Natural killer cell treated with Interleukin-12 subunit alpha and Interleukin-12 subunit beta and Interleukin-15 and Interleukin-18, amount 100 ng/mL, for 72 hours (primary cell): ENCODE results near the gene CRAMP1. TPM values are rescaled to one million over a fixed set of nuclear protein-coding genes. Genes with fewer than 3 reads are reported as not detected.

ENCODE experiments used
- ATAC-seq, 2 donors: fragments of 150-1000 bp; cut with Tn5 transposase in 1 of 2; sonication (Bioruptor Pico), chemical (Tn5 transposase) in 1 of 2; 2 replicates each; pipeline ENCODE4 v1.10.0; 2021
- DNase-seq: peaks from one replicate; pipeline ENCODE4 v3.0.0; 2022; ENCODE audit warnings: low spot score
- H3K27ac Mint-ChIP-seq, 2 donors: 1 replicate in 1 of 2; 2 replicates in 1 of 2; pipeline ENCODE4 v1.8.0; 2022; ENCODE audit warnings: mixed read lengths in 2 of 2, mild to moderate bottlenecking in 1 of 2, moderate library complexity in 1 of 2
- H3K27me3 Mint-ChIP-seq, 2 donors: 1 replicate in 1 of 2; 2 replicates in 1 of 2; pipeline ENCODE4 v1.8.0; 2022; ENCODE audit warnings: mixed read lengths in 2 of 2
- H3K36me3 Mint-ChIP-seq: one replicate; pipeline ENCODE4 v1.8.0; 2022; ENCODE audit warnings: mixed read lengths
- H3K4me1 Mint-ChIP-seq, 2 donors: 1 replicate in 1 of 2; 2 replicates in 1 of 2; pipeline ENCODE4 v1.8.0; 2022; ENCODE audit warnings: low read depth in 2 of 2, mixed read lengths in 2 of 2, mild to moderate bottlenecking in 1 of 2
- H3K4me3 Mint-ChIP-seq: one replicate; pipeline ENCODE4 v1.8.0; 2022; ENCODE audit warnings: mixed read lengths
- H3K9me3 Mint-ChIP-seq: 2 replicates; pipeline ENCODE4 v1.8.0; 2022; ENCODE audit warnings: mixed read lengths
- total RNA-seq, 2 donors: library from RNA; stranded (reverse); gene quantifications; one replicate each; pipeline ENCODE4 v1.2.3, GENCODE V29; 2022

Gene CRAMP1
- total RNA-seq, 2 donors from 2014 or later, result 33.3 to 35.3 TPM

GRCh38 chr16:1610899-1611632 is 1.1 kb upstream of the CRAMP1 start:
- ATAC-seq, result no peak
- H3K36me3 Mint-ChIP-seq, result peaks cover 7% of the 10 kb centered on the region
- no peaks in the 10 kb centered on the region for H3K9me3 Mint-ChIP-seq
- peak overlapping the region; percentile 89 to 95 for H3K27ac Mint-ChIP-seq
- DNase-seq, result no peak
- H3K4me1 Mint-ChIP-seq, result peaks cover 23 to 28% of the 10 kb centered on the region in 2 donors
- H3K4me3 Mint-ChIP-seq, result peak overlapping the region; percentile 81
- H3K27me3 Mint-ChIP-seq, result no peaks in the 10 kb centered on the region

DNA sequence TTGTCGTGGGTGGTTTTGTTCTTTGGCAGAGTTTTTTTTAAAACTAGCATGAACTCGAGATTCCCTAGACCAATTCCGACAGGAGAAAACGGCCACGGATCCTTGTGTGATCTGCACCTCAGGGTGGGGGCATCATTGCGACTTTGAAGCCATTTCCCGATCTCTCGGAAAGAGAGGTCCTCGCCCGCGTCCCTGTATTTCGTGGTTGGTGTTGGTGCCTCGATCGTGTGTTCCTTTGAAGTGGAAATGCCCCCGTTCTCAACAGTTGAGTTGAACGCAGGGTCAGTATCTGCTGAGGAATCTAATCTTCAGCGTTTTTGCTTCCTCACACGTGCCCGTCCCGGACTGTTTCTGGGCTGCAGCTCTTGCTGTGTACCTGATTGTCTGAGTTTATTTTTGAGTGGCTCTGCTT is 1.1 kb downstream of the CRAMP1 start:
- H3K4me3 Mint-ChIP-seq, result peak overlapping the region; percentile 91
- H3K27me3 Mint-ChIP-seq, result no peaks in the 10 kb centered on the region
- peaks cover 23 to 28% of the 10 kb centered on the region in 2 donors for H3K4me1 Mint-ChIP-seq
- H3K9me3 Mint-ChIP-seq, result no peaks in the 10 kb centered on the region
- H3K36me3 Mint-ChIP-seq, result peaks cover 7% of the 10 kb centered on the region
- ATAC-seq (no peak), DNase-seq (no peak)
- H3K27ac Mint-ChIP-seq, result peak overlapping the region; percentile 55 to 86

GRCh38 chr16:1613728-1614455 is 1.7 kb downstream of the CRAMP1 start:
- ATAC-seq (no peak), DNase-seq (peak; percentile 65)
- Mint-ChIP-seq H3K27ac (peak overlapping the region; percentile 55 to 86), H3K4me3 (peak overlapping the region; percentile 91), H3K9me3 (no peaks in the 10 kb centered on the region), H3K27me3 (no peaks in the 10 kb centered on the region), H3K36me3 (peaks cover 7% of the 10 kb centered on the region), H3K4me1 (peaks cover 27 to 30% of the 10 kb centered on the region in 2 donors)

GRCh38 chr16:1614456-1615102 is 2.4 kb downstream of the CRAMP1 start:
- no peaks in the 10 kb centered on the region for H3K27me3 Mint-ChIP-seq
- H3K27ac Mint-ChIP-seq, result no peak overlapping the region
- peaks cover 31 to 33% of the 10 kb centered on the region in 2 donors for H3K4me1 Mint-ChIP-seq
- no peaks in the 10 kb centered on the region for H3K9me3 Mint-ChIP-seq
- ATAC-seq (no peak), DNase-seq (no peak)
- H3K36me3 Mint-ChIP-seq, result peaks cover 7% of the 10 kb centered on the region
- peak overlapping the region; percentile 72 for H3K4me3 Mint-ChIP-seq

GRCh38 chr16:1615761-1616160 is 3.6 kb downstream of the CRAMP1 start:
- Mint-ChIP-seq H3K27me3 (no peaks in the 10 kb centered on the region), H3K4me3 (peak overlapping the region; percentile 72), H3K36me3 (peaks cover 7% of the 10 kb centered on the region), H3K9me3 (no peaks in the 10 kb centered on the region), H3K27ac (no peak overlapping the region), H3K4me1 (peaks cover 39 to 44% of the 10 kb centered on the region in 2 donors)
- ATAC-seq, result no peak
- no peak for DNase-seq

DNA sequence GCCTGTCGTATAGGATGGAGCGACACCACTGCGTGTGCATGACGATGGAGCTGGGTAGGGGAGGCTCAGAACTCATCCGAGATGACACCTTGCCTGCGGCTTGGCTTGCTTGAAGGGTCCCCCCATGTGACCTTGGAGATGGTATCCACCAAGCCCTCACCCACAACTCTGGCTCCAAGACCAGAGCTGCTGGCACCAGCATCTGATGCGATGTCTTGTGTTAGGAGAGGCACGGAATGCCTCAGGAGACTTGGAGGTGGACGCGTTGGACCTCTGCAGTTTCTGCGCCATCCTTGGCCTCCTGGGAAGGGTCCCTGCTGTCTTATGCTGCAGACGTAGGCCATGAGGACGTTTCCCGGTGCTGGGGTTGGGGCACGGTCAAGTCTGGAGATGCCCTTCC is 7.8 kb downstream of the CRAMP1 start:
- Mint-ChIP-seq H3K4me1 (peaks cover 38 to 40% of the 10 kb centered on the region in 2 donors), H3K4me3 (peak overlapping the region; percentile 52), H3K27ac (no peak overlapping the region), H3K36me3 (peaks cover 7% of the 10 kb centered on the region), H3K27me3 (no peaks in the 10 kb centered on the region), H3K9me3 (no peaks in the 10 kb centered on the region)
- no peak for DNase-seq
- no peak for ATAC-seq

GRCh38 chr16:1620391-1620790 is 8.2 kb downstream of the CRAMP1 start:
- Mint-ChIP-seq H3K27me3 (no peaks in the 10 kb centered on the region), H3K9me3 (no peaks in the 10 kb centered on the region), H3K4me1 (peaks cover 34 to 36% of the 10 kb centered on the region in 2 donors), H3K4me3 (peak overlapping the region; percentile 52), H3K27ac (no peak overlapping the region), H3K36me3 (peaks cover 5% of the 10 kb centered on the region)
- DNase-seq (peak; percentile 64), ATAC-seq (peak; percentile 91 to 98)

GRCh38 chr16:1621851-1622250 is 9.7 kb downstream of the CRAMP1 start:
- Mint-ChIP-seq H3K36me3 (no peaks in the 10 kb centered on the region), H3K4me1 (peaks cover 27 to 33% of the 10 kb centered on the region in 2 donors), H3K9me3 (no peaks in the 10 kb centered on the region), H3K27me3 (no peaks in the 10 kb centered on the region), H3K4me3 (no peak overlapping the region), H3K27ac (no peak overlapping the region)
- no peak for DNase-seq
- no peak for ATAC-seq

DNA sequence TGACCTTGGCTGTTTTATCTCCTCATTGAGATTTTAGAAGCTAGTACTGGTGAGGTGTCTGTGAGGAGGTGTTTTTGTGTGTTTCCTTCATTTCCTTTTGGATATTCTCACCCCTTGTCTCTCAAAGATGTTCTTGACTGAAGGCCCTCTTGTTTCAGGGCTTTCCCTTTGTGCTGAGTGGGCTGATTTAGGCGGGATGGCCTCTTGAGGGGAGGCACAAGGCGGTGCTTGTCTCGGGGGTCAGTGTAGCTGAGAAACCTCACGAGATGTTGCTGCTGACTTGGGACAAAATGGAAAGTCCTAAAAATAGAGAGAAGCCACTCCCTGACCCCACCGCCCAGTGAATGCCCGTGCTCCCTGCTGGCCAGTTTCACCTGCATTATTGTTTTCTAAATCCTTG is 14.2 kb downstream of the CRAMP1 start:
- Mint-ChIP-seq H3K4me3 (no peak overlapping the region), H3K27ac (no peak overlapping the region), H3K27me3 (no peaks in the 10 kb centered on the region), H3K4me1 (peaks cover 12 to 27% of the 10 kb centered on the region in 2 donors), H3K9me3 (no peaks in the 10 kb centered on the region), H3K36me3 (peaks cover 4% of the 10 kb centered on the region)
- ATAC-seq, result no peak
- no peak for DNase-seq

DNA sequence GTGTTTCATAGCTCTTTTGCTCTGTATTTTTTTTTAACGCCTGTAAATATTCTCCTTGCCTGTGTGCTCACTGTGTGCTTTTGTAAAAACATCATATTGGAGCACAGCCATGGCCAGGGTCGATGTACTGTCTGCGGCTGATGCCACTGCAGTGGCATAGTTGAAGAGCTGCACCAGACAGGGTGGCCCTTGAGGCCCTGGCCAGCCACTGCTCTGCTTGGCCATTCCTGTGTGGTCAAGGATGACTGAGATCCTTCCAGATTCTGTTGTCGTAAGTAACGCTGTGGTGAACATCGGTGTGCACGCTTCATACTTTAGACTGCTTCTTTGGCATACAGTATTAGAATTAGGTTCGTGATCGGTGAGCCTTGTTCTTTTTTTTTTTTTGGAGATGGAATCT is 14.6 kb downstream of the CRAMP1 start:
- Mint-ChIP-seq H3K4me1 (peaks cover 10 to 26% of the 10 kb centered on the region in 2 donors), H3K36me3 (peaks cover 4% of the 10 kb centered on the region), H3K27ac (no peak overlapping the region), H3K4me3 (no peak overlapping the region), H3K9me3 (no peaks in the 10 kb centered on the region), H3K27me3 (no peaks in the 10 kb centered on the region)
- DNase-seq (no peak), ATAC-seq (no peak)

GRCh38 chr16:1630450-1631213 is 18.5 kb downstream of the CRAMP1 start:
- ATAC-seq, result no peak
- H3K9me3 Mint-ChIP-seq, result no peaks in the 10 kb centered on the region

GRCh38 chr16:1631230-1631629 is 19.1 kb downstream of the CRAMP1 start:
- Mint-ChIP-seq H3K27me3 (no peaks in the 10 kb centered on the region), H3K36me3 (peaks cover 4% of the 10 kb centered on the region), H3K4me3 (no peak overlapping the region), H3K27ac (peak overlapping the region in 1 of 2 donors; percentile 81), H3K9me3 (no peaks in the 10 kb centered on the region), H3K4me1 (peaks cover 7 to 33% of the 10 kb centered on the region in 2 donors)
- ATAC-seq (no peak), DNase-seq (no peak)

More at GRCh38 chr16:1630450-1631213, 18.5 kb downstream of the CRAMP1 start:
- H3K27me3 Mint-ChIP-seq, result no peaks in the 10 kb centered on the region
- DNase-seq, result no peak
- peaks cover 4% of the 10 kb centered on the region for H3K36me3 Mint-ChIP-seq
- peak overlapping the region in 1 of 2 donors; percentile 81 for H3K27ac Mint-ChIP-seq
- H3K4me3 Mint-ChIP-seq, result no peak overlapping the region
- peaks cover 7 to 29% of the 10 kb centered on the region in 2 donors for H3K4me1 Mint-ChIP-seq

GRCh38 chr16:1631931-1632637 is 19.9 kb downstream of the CRAMP1 start:
- H3K9me3 Mint-ChIP-seq, result no peaks in the 10 kb centered on the region
- H3K27me3 Mint-ChIP-seq, result no peaks in the 10 kb centered on the region
- H3K27ac Mint-ChIP-seq, result no peak overlapping the region
- no peak for ATAC-seq
- DNase-seq, result no peak
- H3K4me3 Mint-ChIP-seq, result no peak overlapping the region
- peaks cover 4% of the 10 kb centered on the region for H3K36me3 Mint-ChIP-seq
- H3K4me1 Mint-ChIP-seq, result peaks cover 7 to 33% of the 10 kb centered on the region in 2 donors
